GM12892 (cell line): ENCODE data around the gene BEND6. TPM values are rescaled to one million over a fixed set of nuclear protein-coding genes. Genes with fewer than 3 reads are reported as not detected.
A peak's percentile ranks its signal among the peaks of the same experiment; 100 is the strongest.

Experiments
- DNase-seq: peaks from one replicate; pipeline ENCODE4 v3.0.0; 2011; ENCODE audit not compliant: insufficient read length
- FAIRE-seq: peaks from 2 replicates; lab custom pipeline; 2011; peaks lifted over from hg19 to GRCh38; lab: Jason Lieb, UNC
- POLR2A ChIP-seq: IDR thresholded peaks from 2 replicates; pipeline ENCODE4 v1.6.1; 2011; ENCODE audit warnings: low read depth, low read length, control low read depth
- POLR2AphosphoS5 ChIP-seq: IDR thresholded peaks from 2 replicates; pipeline ENCODE4 v1.6.1; 2011; ENCODE audit warnings: low read depth, low read length, control low read depth
- TAF1 ChIP-seq: IDR thresholded peaks from 2 replicates; pipeline ENCODE4 v1.6.1; 2011; ENCODE audit warnings: low read depth, mild to moderate bottlenecking, control low read depth, low read length, borderline replicate concordance
- polyA plus RNA-seq: library from polyadenylated mRNA; unstranded; fragments of >200 nt; gene quantifications from one replicate; pipeline ENCODE4 v1.2.1, GENCODE V29; 2012; ENCODE audit warnings: missing spikeins, inconsistent platforms; ENCODE audit not compliant: missing spikeins

Gene BEND6
- 1.1 TPM for polyA plus RNA-seq

GRCh38 chr6:56954403-56955170 is at the start of gene BEND6:
TSS of gene BEND6 (plus strand) at chr6:56955107. CDS start at chr6:56981811, 26,704 bp downstream.
- TF ChIP-seq POLR2A, result peak; percentile 60
- TF ChIP-seq POLR2AphosphoS5, result no peak
- FAIRE-seq, result peak; percentile 40
- DNase-seq, result peak; percentile 20

GRCh38 chr6:56905378-56905777 is 49.5 kb upstream of the BEND6 start:
- TF ChIP-seq TAF1 (no peak), POLR2AphosphoS5 (no peak), POLR2A (no peak)
- FAIRE-seq (no peak), DNase-seq (no peak)

- DNase-seq (no peak), FAIRE-seq (no peak)
- TF ChIP-seq TAF1 (no peak), POLR2A (no peak)
These were observed 48.2 kb upstream of the BEND6 start for GRCh38 chr6:56906752-56907151.

- no peak for TF ChIP-seq POLR2A
- DNase-seq (no peak), FAIRE-seq (no peak)
These were observed 45.6 kb upstream of the BEND6 start for GRCh38 chr6:56909115-56909907.

- FAIRE-seq, result no peak
- no peak for TF ChIP-seq POLR2AphosphoS5
- no peak for TF ChIP-seq POLR2A
- no peak for TF ChIP-seq TAF1
- no peak for DNase-seq
These were observed 43.1 kb upstream of the BEND6 start for GRCh38 chr6:56911847-56912246.

- DNase-seq (no peak), FAIRE-seq (no peak)
- TF ChIP-seq TAF1, result no peak
- no peak for TF ChIP-seq POLR2A
- TF ChIP-seq POLR2AphosphoS5, result no peak
These were observed 41.4 kb upstream of the BEND6 start for GRCh38 chr6:56913285-56914074.

GRCh38 chr6:56914798-56915658 is 39.9 kb upstream of the BEND6 start:
- FAIRE-seq (no peak), DNase-seq (no peak)
- no peak for TF ChIP-seq TAF1
- no peak for TF ChIP-seq POLR2A
- TF ChIP-seq POLR2AphosphoS5, result no peak

GRCh38 chr6:56915832-56916231 is 39.1 kb upstream of the BEND6 start:
- no peak for TF ChIP-seq POLR2A
- TF ChIP-seq TAF1, result no peak
- TF ChIP-seq POLR2AphosphoS5, result no peak
- DNase-seq, result no peak
- FAIRE-seq, result no peak

GRCh38 chr6:56916849-56917551 is 37.9 kb upstream of the BEND6 start:
- TF ChIP-seq TAF1 (no peak), POLR2A (no peak), POLR2AphosphoS5 (no peak)
- DNase-seq (no peak), FAIRE-seq (peak; percentile 27)

GRCh38 chr6:56922645-56923044 is 32.3 kb upstream of the BEND6 start:
- no peak for TF ChIP-seq POLR2AphosphoS5
- no peak for TF ChIP-seq POLR2A
- TF ChIP-seq TAF1, result no peak
- DNase-seq, result no peak
- no peak for FAIRE-seq

- FAIRE-seq, result no peak
- DNase-seq, result no peak
- TF ChIP-seq POLR2AphosphoS5 (no peak), POLR2A (no peak), TAF1 (no peak)
These were observed 31.3 kb upstream of the BEND6 start for GRCh38 chr6:56923565-56923964.
